Kidney epithelial cell (primary cell): ENCODE data around the gene C16orf89. TPM values are rescaled to one million over a fixed set of nuclear protein-coding genes. Genes with fewer than 3 reads are reported as not detected.

Experiments
- DNase-seq: peaks from one replicate; pipeline ENCODE4 v3.0.0-alpha.2; 2010; ENCODE audit warnings: low read depth
- H3K27me3 ChIP-seq: 2 replicates; pipeline ENCODE4 v1.6.0; 2011; ENCODE audit warnings: low read length; ENCODE audit not compliant: control insufficient read depth, insufficient read depth
- H3K36me3 ChIP-seq: 2 replicates; pipeline ENCODE4 v1.5.1; 2011; ENCODE audit warnings: low read length; ENCODE audit not compliant: control insufficient read depth, insufficient read depth
- H3K4me3 ChIP-seq: 2 replicates; pipeline ENCODE4 v1.5.1; 2011; ENCODE audit warnings: low read depth, mild to moderate bottlenecking, control low read depth, low read length
- total RNA-seq: library from RNA; depleted of rRNA; stranded (reverse); fragments of >200 nt; gene quantifications from 2 replicates; pipeline ENCODE4 v1.2.3, GENCODE V29; 2015
- TF ChIP-seq, protein P1 (sequence below): IDR thresholded peaks from 2 replicates; pipeline ENCODE4 v1.5.1; 2011; ENCODE audit warnings: mild to moderate bottlenecking, moderate library complexity, low read length, control low read depth, inconsistent platforms; ENCODE audit not compliant: insufficient read depth, poor library complexity, severe bottlenecking

C16orf89 gene
- total RNA-seq, 1 donor from 2014 or later = 1.0 TPM

DNA sequence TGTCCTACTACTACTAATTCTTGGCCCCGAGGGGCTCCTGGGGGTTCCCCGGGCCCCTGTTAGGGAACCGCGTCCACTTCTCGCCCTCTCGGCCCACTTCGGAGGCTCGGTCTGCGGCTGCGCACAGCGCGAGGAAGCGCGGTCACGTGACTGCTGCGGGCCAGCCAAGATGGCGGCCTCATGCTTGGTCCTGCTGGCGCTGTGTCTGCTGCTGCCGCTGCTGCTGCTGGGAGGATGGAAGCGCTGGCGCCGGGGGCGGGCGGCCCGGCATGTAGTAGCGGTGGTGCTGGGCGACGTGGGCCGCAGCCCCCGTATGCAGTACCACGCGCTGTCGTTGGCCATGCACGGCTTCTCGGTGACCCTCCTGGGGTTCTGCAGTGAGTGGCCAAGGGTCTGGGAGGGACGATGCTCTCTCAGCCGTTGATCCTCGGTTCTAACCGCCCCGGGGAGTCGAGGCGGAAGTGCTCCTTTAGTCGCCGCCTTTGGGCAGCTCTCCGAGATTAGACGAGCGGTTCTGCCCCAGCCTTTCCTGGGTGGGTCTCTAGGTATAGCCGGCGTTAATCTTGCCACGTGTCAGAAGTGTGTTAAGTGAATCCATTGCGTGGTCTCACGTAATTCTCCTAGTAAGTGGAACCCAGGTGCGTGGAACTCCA is 6.1 kb upstream of the C16orf89 start, which contains the start of gene ALG1:
Gene ALG1 (plus strand): TSS at position 163 of the 653 bp plus-strand sequence. CDS start 7 bp downstream, at position 170.
- DNase-seq = peak; percentile 49
- Histone ChIP-seq H3K4me3 (peak within 1 kb of the TSS; percentile 88), H3K27me3 (peaks cover 2% of the 10 kb centered on the region), H3K36me3 (no peaks in the 10 kb centered on the region)
- TF ChIP-seq, protein P1, sequence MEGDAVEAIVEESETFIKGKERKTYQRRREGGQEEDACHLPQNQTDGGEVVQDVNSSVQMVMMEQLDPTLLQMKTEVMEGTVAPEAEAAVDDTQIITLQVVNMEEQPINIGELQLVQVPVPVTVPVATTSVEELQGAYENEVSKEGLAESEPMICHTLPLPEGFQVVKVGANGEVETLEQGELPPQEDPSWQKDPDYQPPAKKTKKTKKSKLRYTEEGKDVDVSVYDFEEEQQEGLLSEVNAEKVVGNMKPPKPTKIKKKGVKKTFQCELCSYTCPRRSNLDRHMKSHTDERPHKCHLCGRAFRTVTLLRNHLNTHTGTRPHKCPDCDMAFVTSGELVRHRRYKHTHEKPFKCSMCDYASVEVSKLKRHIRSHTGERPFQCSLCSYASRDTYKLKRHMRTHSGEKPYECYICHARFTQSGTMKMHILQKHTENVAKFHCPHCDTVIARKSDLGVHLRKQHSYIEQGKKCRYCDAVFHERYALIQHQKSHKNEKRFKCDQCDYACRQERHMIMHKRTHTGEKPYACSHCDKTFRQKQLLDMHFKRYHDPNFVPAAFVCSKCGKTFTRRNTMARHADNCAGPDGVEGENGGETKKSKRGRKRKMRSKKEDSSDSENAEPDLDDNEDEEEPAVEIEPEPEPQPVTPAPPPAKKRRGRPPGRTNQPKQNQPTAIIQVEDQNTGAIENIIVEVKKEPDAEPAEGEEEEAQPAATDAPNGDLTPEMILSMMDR = no peak

DNA sequence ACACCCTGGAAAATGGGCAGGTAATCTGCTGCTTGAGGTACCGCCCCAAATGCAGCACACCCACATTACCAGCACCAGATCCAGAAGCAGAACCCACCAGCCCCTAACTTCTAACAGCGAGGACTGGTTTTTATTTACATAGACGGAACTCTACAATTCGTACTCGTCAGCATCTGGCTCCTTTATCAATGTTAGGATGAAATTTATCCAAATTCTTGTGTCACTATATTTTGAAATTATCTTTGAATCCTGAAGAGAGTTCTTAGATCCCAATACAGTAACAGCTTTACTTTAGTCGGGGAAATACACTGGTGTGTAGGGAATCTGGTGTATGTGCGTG is 5.6 kb upstream of the C16orf89 start:
- H3K36me3 ChIP-seq = no peaks in the 10 kb centered on the region
- H3K27me3 ChIP-seq = peaks cover 2% of the 10 kb centered on the region
- H3K4me3 ChIP-seq = peak overlapping the region; percentile 88
- TF ChIP-seq, protein P1 = no peak
- no peak for DNase-seq

DNA sequence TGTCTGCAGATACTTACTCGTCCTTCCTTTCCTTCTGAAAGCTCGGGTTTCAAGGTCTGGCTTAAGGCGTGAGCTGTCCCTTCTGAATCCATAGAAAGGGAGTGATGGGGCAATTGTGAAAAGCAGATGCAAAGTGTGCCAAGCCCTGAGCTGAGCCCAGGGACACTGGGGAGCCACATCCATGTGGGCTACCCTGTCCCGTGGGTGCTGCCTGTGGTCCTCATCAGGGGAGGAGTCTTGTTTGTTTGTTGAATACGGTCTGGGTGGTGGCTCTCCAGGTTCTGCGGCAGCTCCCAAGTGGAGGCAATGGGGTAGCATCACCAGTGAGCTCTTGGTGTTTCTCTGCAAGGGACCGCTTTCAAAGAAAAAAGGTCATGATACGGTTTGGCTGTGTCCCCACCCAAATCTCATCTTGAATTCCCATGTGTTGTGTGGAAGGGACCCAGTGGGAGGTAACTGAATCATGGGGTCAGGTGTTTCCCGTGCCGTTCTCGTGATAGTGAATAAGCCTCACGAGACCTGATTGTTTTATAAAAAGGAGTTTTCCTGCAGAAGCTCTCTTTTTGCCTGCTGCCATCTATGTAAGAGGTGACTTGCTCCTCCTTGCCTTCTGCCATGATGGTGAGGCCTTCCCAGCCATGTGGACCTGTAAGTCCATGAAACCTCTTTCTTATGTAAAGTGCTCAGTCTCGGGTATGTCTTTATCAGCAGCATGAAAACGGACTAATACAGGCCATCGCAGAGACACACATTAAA is 4.9 kb upstream of the C16orf89 start:
- H3K27me3 ChIP-seq = peaks cover 6% of the 10 kb centered on the region
- TF ChIP-seq, protein P1 = no peak
- H3K4me3 ChIP-seq = no peak overlapping the region
- H3K36me3 ChIP-seq = no peaks in the 10 kb centered on the region
- DNase-seq = no peak

DNA sequence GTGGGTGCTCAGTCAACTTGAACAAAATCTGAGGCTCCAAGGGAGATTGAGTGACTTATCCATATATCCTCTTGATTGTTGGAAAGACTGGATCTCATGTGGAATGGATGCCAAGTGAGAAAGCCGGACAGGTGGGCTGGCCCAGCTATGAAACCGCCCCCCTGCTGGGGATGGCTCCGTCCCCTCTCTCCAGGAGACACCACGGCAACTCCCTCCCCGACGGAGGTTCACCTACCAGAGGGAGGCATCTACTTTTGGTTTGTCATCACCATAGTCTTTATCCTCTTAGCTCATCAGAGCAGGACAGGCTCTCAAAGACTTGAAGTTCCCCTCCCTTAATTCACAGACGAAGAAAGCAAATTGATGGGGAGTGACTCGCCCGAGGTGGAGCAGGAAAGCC is 4.1 kb upstream of the C16orf89 start:
- H3K27me3 ChIP-seq = peaks cover 9% of the 10 kb centered on the region
- DNase-seq = no peak
- no peak overlapping the region for H3K4me3 ChIP-seq
- TF ChIP-seq, protein P1 = no peak
- no peaks in the 10 kb centered on the region for H3K36me3 ChIP-seq

DNA sequence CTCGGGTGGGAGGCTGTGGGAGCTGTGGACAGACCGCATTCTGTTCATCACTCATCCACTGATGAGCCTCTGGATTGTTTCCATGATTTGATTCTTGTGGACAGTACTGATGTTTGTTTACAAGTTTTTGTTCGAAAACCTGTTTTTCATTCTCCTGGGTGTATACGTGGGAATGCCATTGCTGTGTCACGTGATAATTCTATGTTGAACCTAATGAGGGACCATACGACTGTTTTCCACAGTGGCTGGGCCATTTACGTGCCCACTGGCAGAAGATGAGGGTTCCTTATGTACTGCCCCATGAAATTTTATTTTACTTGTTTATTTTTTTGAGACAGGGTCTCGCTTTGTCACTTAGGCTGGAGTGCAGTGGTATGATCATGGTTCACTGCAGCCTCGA is 3.3 kb upstream of the C16orf89 start:
- no peak for DNase-seq
- no peaks in the 10 kb centered on the region for H3K36me3 ChIP-seq
- no peak overlapping the region for H3K4me3 ChIP-seq
- H3K27me3 ChIP-seq = peaks cover 12% of the 10 kb centered on the region
- TF ChIP-seq, protein P1 = no peak
